ENCODE results near the gene SBNO2. TPM values are rescaled to one million over a fixed set of nuclear protein-coding genes. Genes with fewer than 3 reads are reported as not detected.

SBNO2 gene
- polyA plus RNA-seq, 4 donors, result 10.6 to 21.1 (median 15.1) TPM

- DNase-seq (ENCODE audit: low read depth in 4 of 4, low spot score in 3 of 4), result peak; percentile 93 to 95 (median 94)
Measured at GRCh38 chr19:1094978-1095701, 78.9 kb downstream of the SBNO2 start, which contains the start of gene POLR2E. Gene POLR2E (minus strand): TSS chr19:1095375. CDS start chr19:1095315, 60 bp downstream.

GRCh38 chr19:1094655-1094977 lies 79.5 kb downstream of the SBNO2 start:
- no peak for DNase-seq (ENCODE audit: low read depth in 4 of 4, low spot score in 3 of 4)

DNA sequence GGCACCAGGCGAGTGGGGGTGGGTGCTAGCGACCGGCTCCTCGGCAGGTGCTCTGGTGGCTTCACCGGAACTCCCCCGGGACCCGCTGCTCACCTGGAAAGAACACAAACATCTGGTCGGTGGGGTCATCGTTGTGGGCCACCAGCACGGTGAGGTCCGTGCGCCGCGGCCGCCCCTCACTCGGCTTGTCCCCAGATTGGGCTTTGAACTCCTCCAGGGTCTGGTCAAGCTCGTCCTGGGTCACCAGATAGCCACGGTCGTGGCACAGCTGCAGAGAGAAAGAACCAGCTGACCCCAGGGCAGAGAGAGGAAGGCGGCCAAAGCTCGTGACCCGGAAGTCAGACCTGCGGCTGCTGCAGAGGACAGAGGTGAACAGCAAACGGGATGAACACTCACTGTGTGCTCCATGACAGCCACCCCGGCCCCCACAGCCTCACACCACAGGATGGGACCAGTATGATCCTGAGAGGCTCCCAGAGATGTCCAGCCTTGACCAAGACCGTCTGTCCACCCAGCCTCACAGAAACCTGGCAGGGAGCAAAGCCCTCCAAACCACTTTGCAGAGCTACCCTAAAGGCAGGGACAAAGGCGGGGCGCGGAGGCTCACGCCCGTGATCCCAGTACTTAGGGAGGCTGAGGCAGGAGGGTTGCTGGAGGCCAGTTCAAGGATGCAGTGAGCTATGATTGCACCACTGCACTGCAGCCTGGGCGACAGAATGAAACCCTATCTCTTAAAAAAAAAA lies 80.1 kb downstream of the SBNO2 start:
- DNase-seq (ENCODE audit: low read depth in 4 of 4, low spot score in 3 of 4), result no peak

DNA sequence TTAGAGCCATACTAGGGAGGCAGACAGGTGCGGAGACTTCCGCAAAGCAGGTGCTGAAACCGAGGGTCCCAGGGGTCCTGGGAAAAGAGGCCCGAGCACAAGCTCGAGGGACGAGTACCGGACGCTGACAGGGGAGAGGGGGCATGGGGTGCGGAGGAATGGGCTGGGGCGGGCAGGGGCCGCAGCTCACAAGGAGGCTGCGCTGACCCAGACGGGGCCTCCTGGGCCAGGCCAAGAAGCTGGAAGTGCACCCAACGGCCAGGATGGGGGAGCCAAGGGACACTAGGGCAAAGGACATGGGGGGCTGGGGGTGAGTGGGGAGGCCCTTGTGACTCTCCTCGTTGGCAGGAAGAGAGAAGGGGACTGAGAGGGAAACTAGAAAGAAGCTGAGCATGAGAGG lies 80.7 kb downstream of the SBNO2 start:
- DNase-seq (ENCODE audit: low read depth in 4 of 4, low spot score in 3 of 4), result no peak

DNA sequence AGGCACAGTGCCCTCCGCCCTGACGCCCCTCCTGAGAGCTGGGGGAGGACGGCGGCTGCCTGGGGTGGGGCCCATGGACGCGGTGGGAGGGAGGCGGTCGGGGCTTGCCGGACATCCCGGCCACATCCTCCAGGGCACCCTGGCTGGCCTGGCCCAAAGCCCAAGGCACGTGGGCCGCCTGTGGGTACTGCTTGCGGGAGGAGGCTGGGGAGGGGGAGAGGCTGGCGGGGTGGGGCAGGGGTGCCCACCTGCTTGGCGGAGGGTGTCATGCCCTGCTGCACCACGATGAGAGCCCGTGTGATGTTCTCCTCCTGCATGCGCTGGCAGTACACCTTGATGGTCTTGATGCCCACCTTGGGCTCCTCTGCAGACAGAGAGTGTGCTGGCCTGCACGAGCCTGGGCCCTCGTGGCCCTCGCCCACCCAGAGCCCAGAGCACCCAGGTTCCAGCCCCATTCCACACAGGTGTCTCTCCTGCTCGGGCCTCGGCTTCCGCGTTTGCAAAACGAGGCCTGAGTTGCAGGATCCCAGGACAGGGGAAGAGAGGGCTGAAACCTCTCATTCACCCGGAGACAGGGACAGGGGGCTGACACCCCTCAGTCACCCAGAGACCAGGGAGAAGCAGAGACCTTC lies 82.4 kb downstream of the SBNO2 start:
- DNase-seq (ENCODE audit: low read depth in 4 of 4, low spot score in 3 of 4), result no peak

- DNase-seq (ENCODE audit: low read depth in 4 of 4, low spot score in 3 of 4), result no peak
Measured at GRCh38 chr19:1090731-1091543, 83.1 kb downstream of the SBNO2 start.

- no peak for DNase-seq (ENCODE audit: low read depth in 4 of 4, low spot score in 3 of 4)
Measured at GRCh38 chr19:1089891-1090290, 84.2 kb downstream of the SBNO2 start.

- no peak for DNase-seq (ENCODE audit: low read depth in 4 of 4, low spot score in 3 of 4)
Measured at GRCh38 chr19:1089126-1089771, 84.8 kb downstream of the SBNO2 start.

DNA sequence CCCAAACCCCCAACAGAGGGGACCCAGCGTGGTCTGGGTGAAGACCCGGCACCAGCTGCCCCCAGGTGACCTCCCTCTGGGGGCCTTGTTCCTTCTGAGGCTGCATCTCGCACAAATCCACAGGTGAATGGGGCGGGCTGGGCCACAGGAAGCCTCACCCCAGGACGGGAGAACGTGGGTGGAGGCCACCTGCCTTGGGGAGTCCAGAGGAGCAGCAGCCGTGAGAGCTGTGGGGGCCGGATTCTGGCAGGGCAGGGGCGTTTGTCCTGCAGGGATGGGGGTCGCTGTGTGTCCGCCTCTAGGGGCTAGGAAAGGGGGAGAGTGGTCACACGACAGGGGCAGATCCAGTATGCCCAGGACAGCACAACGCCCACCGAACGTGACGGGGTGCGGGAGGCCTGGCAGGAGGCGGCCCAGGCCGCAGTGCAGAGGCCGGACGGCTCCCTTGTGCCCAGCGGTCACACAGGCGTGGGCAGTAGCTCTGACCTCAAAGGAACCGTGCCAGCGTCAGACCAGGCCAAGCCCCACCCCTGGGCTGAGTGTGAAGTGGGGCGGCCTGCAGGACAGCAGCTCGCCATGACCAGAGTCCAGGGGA lies 85.6 kb downstream of the SBNO2 start:
- no peak for DNase-seq (ENCODE audit: low read depth in 4 of 4, low spot score in 3 of 4)

DNA sequence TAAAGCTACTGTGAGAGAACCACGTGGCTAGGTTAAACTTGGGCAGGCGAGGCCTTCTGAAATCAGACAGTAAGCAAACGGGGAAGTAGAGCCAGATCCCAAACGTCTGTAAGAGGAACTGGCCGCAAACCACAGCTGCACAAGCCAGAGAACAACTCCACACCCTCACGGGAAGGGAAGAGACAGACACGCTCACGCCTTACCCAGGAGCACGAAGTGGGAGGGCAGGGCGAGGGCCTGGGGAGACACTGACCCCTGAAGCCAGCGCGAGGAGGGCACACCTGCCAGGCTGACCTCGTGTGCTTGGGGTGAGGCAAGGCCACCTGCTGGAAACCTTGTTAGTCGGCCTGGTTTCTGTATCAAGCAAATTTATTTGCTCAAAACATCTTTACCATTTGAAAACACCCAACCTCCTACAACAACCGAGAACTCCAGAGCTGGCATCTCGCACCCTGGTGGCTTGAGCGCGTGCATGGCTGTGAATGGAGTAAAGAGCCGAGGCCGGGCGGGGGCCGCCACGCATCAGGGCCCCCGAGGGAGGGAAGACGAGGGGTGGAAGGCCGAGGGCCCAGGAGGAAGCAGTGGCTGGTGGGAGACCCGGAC lies 86.2 kb downstream of the SBNO2 start:
- no peak for DNase-seq (ENCODE audit: low read depth in 4 of 4, low spot score in 3 of 4)

DNA sequence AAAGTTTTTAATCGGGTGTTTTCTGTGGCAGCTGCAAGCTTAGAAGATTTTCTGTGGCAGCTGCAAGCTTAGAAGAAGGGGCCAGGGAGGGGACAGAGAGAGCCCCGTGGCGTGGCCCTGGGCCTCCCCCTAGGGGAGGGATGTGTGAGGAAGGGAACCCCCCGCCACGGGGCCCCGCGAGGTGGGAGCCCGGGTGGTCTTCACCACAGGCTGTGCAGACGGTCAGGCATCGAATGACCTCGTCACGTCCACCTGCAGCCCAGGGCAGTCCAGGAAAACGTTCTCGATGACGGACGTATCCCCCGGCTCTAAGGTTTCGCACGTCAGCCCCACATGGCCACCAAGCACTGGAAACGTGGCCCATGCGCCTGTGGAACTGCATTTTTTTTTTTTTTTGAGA lies 87.5 kb downstream of the SBNO2 start:
- DNase-seq (ENCODE audit: low read depth in 4 of 4, low spot score in 3 of 4), result no peak

- no peak for DNase-seq (ENCODE audit: low read depth in 4 of 4, low spot score in 3 of 4)
Measured at GRCh38 chr19:1085676-1086442, 88.2 kb downstream of the SBNO2 start.

- no peak for DNase-seq (ENCODE audit: low read depth in 4 of 4, low spot score in 3 of 4)
Measured at GRCh38 chr19:1085053-1085658, 88.9 kb downstream of the SBNO2 start.

GRCh38 chr19:1084024-1084868 lies 89.8 kb downstream of the SBNO2 start:
- DNase-seq (ENCODE audit: low read depth in 4 of 4, low spot score in 3 of 4), result no peak

DNA sequence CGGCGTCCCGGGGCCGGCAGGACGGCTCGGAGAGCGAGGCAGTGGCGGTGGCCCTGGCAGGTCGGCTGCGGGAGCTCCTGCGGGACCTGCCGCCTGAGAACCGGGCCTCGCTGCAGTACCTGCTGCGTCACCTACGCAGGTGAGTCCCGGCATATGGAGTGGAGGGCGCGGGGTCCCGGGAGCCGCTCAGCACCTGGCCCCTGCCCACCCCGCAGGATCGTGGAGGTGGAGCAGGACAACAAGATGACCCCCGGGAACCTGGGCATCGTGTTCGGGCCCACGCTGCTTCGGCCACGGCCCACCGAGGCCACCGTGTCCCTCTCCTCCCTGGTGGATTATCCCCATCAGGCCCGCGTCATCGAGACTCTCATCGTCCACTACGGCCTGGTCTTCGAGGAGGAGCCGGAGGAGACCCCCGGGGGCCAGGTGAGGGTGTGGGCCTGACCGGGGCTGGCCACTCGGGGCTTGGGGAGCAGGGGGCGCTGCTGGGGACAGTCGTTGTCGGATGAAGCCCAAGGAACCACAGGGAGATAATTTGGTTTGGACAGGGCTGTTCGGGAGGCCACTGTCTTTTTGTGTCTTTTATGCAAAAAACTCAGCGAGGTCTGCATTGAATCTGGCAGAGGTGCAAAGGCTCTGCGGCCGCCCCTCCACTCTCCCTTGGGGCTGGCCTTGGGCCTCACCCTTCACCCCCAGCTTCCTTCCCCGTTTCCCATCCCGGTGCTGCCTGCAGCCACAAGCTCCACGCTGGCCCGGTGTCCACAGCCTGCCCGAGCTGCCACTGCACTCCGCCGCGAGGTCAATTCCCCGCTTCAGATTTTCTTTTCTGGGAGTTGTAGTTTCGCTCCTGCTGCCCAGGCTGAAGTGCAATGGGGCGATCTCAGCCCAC lies 90.9 kb downstream of the SBNO2 start:
- DNase-seq (ENCODE audit: low read depth in 4 of 4, low spot score in 3 of 4), result no peak

- no peak for DNase-seq (ENCODE audit: low read depth in 4 of 4, low spot score in 3 of 4)
Measured at GRCh38 chr19:1082165-1082927, 91.7 kb downstream of the SBNO2 start.

Data from left renal pelvis (tissue), 4 donors.